ENCODE data around the gene MARCO. TPM values are rescaled to one million over a fixed set of nuclear protein-coding genes. Genes with fewer than 3 reads are reported as not detected.

MARCO gene
- total and polyA plus RNA-seq, 2 experiments from 2014 or later, result not detected

- Histone ChIP-seq H4K20me1 (replicated peaks; ENCODE audit: insufficient read depth) (no peaks in the 10 kb centered on the region), H3F3A (replicated peaks; ENCODE audit: low read depth) (no peaks in the 10 kb centered on the region), H3K36me3 (ENCODE audit: insufficient read depth) (no peaks in the 10 kb centered on the region), H3K27me3 (ENCODE audit: insufficient read depth) (no peaks in the 10 kb centered on the region), H3K9me2 (ENCODE audit: insufficient read depth) (no peaks in the 10 kb centered on the region), H3K79me2 (replicated peaks; ENCODE audit: insufficient read depth) (no peaks in the 10 kb centered on the region), H3K4me1 (ENCODE audit: insufficient read depth) (no peaks in the 10 kb centered on the region), H2AFZ (no peak overlapping the region), H3K27ac (ENCODE audit: low read depth) (no peak overlapping the region), H3K4me3 (no peak overlapping the region), H3K4me2 (no peak overlapping the region)
- H3K9me3 Mint-ChIP-seq, result no peaks in the 10 kb centered on the region
- H3K36me3 Mint-ChIP-seq (ENCODE audit: low read depth), result no peaks in the 10 kb centered on the region
- no peak for TF ChIP-seq POLR2AphosphoS5 (IDR thresholded peaks at IDR 0.05; ENCODE audit: low read depth)
- TF ChIP-seq NANOG (IDR thresholded peaks at IDR 0.05; ENCODE audit: borderline replicate concordance), result no peak
- no peak for TF ChIP-seq ZNF114 (CRISPR knock-in tag; IDR thresholded peaks at IDR 0.05)
- TF ChIP-seq, protein P1, sequence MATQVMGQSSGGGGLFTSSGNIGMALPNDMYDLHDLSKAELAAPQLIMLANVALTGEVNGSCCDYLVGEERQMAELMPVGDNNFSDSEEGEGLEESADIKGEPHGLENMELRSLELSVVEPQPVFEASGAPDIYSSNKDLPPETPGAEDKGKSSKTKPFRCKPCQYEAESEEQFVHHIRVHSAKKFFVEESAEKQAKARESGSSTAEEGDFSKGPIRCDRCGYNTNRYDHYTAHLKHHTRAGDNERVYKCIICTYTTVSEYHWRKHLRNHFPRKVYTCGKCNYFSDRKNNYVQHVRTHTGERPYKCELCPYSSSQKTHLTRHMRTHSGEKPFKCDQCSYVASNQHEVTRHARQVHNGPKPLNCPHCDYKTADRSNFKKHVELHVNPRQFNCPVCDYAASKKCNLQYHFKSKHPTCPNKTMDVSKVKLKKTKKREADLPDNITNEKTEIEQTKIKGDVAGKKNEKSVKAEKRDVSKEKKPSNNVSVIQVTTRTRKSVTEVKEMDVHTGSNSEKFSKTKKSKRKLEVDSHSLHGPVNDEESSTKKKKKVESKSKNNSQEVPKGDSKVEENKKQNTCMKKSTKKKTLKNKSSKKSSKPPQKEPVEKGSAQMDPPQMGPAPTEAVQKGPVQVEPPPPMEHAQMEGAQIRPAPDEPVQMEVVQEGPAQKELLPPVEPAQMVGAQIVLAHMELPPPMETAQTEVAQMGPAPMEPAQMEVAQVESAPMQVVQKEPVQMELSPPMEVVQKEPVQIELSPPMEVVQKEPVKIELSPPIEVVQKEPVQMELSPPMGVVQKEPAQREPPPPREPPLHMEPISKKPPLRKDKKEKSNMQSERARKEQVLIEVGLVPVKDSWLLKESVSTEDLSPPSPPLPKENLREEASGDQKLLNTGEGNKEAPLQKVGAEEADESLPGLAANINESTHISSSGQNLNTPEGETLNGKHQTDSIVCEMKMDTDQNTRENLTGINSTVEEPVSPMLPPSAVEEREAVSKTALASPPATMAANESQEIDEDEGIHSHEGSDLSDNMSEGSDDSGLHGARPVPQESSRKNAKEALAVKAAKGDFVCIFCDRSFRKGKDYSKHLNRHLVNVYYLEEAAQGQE (IDR thresholded peaks at IDR 0.05; ENCODE audit: unreplicated experiment), result no peak
- TF ChIP-seq STAT1 (IDR thresholded peaks at IDR 0.05; ENCODE audit: unreplicated experiment), result no peak
- TF ChIP-seq CREB1 (CRISPR knock-in tag; IDR thresholded peaks at IDR 0.05; ENCODE audit: low read depth), result no peak
- TF ChIP-seq EZH2 (IDR thresholded peaks at IDR 0.05; ENCODE audit: low read depth, unreplicated experiment), result no peak
- no peak for TF ChIP-seq ETS1 (IDR thresholded peaks at IDR 0.05)
- DNase-seq (ENCODE audit: low spot score) (no peak), ATAC-seq (no peak)
- no peak overlapping the region for H3K27ac Mint-ChIP-seq
- H3K27me3 Mint-ChIP-seq (ENCODE audit: insufficient read depth, low read depth, poor library complexity), result peaks cover 7% of the 10 kb centered on the region
- no peaks in the 10 kb centered on the region for H3K4me1 Mint-ChIP-seq
- H3K4me3 Mint-ChIP-seq, result no peak overlapping the region
Measured at GRCh38 chr2:118990757-118991545, 49.0 kb downstream of the MARCO start.

DNA sequence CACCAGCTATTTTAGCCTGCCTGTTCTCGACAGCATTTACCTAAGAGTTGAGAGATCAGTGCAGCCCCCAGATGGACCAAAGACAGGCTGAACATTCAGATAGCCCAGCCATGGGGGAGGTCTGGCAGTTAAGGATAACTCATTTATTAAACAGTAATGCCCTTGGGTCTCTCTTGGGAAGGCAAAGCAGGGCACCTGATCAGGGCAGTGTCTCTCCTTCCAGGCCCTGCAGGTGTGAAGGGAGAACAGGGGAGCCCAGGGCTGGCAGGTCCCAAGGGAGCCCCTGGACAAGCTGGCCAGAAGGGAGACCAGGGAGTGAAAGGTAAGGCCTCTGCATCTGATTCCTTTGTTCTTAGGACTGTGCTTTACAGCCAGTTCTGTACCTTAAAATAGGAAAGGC, 49.6 kb downstream of the MARCO start:
- Histone ChIP-seq H3K79me2 (replicated peaks; ENCODE audit: insufficient read depth) (no peaks in the 10 kb centered on the region), H3K4me1 (ENCODE audit: insufficient read depth) (no peaks in the 10 kb centered on the region), H4K20me1 (replicated peaks; ENCODE audit: insufficient read depth) (no peaks in the 10 kb centered on the region), H2AFZ (no peak overlapping the region), H3K9me2 (ENCODE audit: insufficient read depth) (no peaks in the 10 kb centered on the region), H3K27me3 (ENCODE audit: insufficient read depth) (no peaks in the 10 kb centered on the region), H3K4me3 (no peak overlapping the region), H3K36me3 (ENCODE audit: insufficient read depth) (no peaks in the 10 kb centered on the region), H3K4me2 (no peak overlapping the region), H3F3A (replicated peaks; ENCODE audit: low read depth) (no peaks in the 10 kb centered on the region), H3K27ac (ENCODE audit: low read depth) (no peak overlapping the region)
- Mint-ChIP-seq H3K4me3 (no peak overlapping the region), H3K27me3 (ENCODE audit: insufficient read depth, low read depth, poor library complexity) (peaks cover 7% of the 10 kb centered on the region), H3K36me3 (ENCODE audit: low read depth) (no peaks in the 10 kb centered on the region), H3K27ac (no peak overlapping the region), H3K4me1 (no peaks in the 10 kb centered on the region), H3K9me3 (no peaks in the 10 kb centered on the region)
- ATAC-seq (no peak), DNase-seq (ENCODE audit: low spot score) (no peak)
- TF ChIP-seq, protein P1 (IDR thresholded peaks at IDR 0.05; ENCODE audit: unreplicated experiment), result no peak
- TF ChIP-seq CREB1 (CRISPR knock-in tag; IDR thresholded peaks at IDR 0.05; ENCODE audit: low read depth), result no peak
- no peak for TF ChIP-seq EZH2phosphoT487 (IDR thresholded peaks at IDR 0.05; ENCODE audit: unreplicated experiment)
- TF ChIP-seq JUNB (IDR thresholded peaks at IDR 0.05; ENCODE audit: unreplicated experiment), result no peak
- TF ChIP-seq NANOG (IDR thresholded peaks at IDR 0.05; ENCODE audit: borderline replicate concordance), result no peak
- no peak for TF ChIP-seq ZNF114 (CRISPR knock-in tag; IDR thresholded peaks at IDR 0.05)
